HCT116 (cell line): ENCODE measurements around the gene PLCB4. TPM values are rescaled to one million over a fixed set of nuclear protein-coding genes. Genes with fewer than 3 reads are reported as not detected.
A peak's percentile ranks its signal among the peaks of the same experiment; 100 is the strongest.

Source experiments
- ATAC-seq: fragments of 200-7000 bp; cut with Tn5 transposase; 2 replicates; pipeline ENCODE4 v1.9.1; 2020; ENCODE audit warnings: mild to moderate bottlenecking, moderate library complexity
- BruUV-seq: library from RNA; stranded (reverse); fragments of 400-500 nt; replicated peaks from 2 replicates; lab custom pipeline; 2021; lab: Mats Ljungman, UMichigan
- CTCF ChIA-PET: fragments of 300-600 bp; sonication (Branson Sonifier 250); formaldehyde crosslinking; loops from one replicate; lab custom pipeline; 2021; ENCODE audit warnings: antibody characterized with exemption; lab: Charles Lee
- POLR2A ChIA-PET: fragments of 300-600, 350-600 bp; sonication (Branson Sonifier 250); formaldehyde crosslinking; loops from one replicate; lab custom pipeline; 2021; ENCODE audit warnings: antibody characterized with exemption; lab: Charles Lee
- RAD21 ChIA-PET, 2 experiments: fragments of 300-600 bp; sonication (Branson Sonifier 250); formaldehyde crosslinking; loops; one replicate each; lab custom pipeline; 2023; ENCODE audit warnings: low total read pairs in 2 of 2; ENCODE audit not compliant: uncharacterized antibody in 2 of 2, unreplicated experiment in 2 of 2, low non-redundant PET in 1 of 2; lab: Charles Lee
- DNase-seq: peaks from one replicate; pipeline ENCODE4 v3.0.0-alpha.2; 2010; ENCODE audit warnings: low read depth, low spot score
- H2AFZ ChIP-seq: fragments of 200-600 bp; shearing (Covaris generic), sonication (generic); 2 replicates; pipeline ENCODE4 v1.6.1; 2017; ENCODE audit warnings: low read depth, mixed run types, mixed read lengths, antibody characterized with exemption, low read length; ENCODE audit not compliant: poor library complexity, severe bottlenecking
- H3K27ac ChIP-seq: 2 replicates; pipeline ENCODE4 v1.5.1; 2012; ENCODE audit warnings: low read depth, low read length
- H3K27me3 ChIP-seq: fragments of 200-600 bp; sonication (generic); 2 replicates; pipeline ENCODE4 v1.6.1; 2016; ENCODE audit warnings: mixed run types, low read length, mixed read lengths; ENCODE audit not compliant: insufficient read depth
- H3K36me3 ChIP-seq, 2 experiments: fragments of 200-500 bp in 1 of 2; fragments of 200-600 bp in 1 of 2; sonication (Bioruptor generic) in 1 of 2; sonication (generic) in 1 of 2; 2 replicates each; pipeline versions ENCODE4 v1.5.1 to v1.6.1; 2014 to 2016; ENCODE audit warnings: low read length in 2 of 2, inconsistent platforms in 1 of 2, mixed read lengths in 1 of 2, mixed run types in 1 of 2; ENCODE audit not compliant: insufficient read depth in 2 of 2, control insufficient read depth in 1 of 2
- H3K4me1 ChIP-seq, 2 experiments: fragments of 200-600 bp in 1 of 2; sonication (generic) in 1 of 2; 2 replicates each; pipeline versions ENCODE4 v1.5.1 to v1.6.1; 2012 to 2017; ENCODE audit warnings: low read length in 2 of 2, inconsistent platforms in 1 of 2, mild to moderate bottlenecking in 1 of 2, mixed read lengths in 1 of 2, mixed run types in 1 of 2, moderate library complexity in 1 of 2; ENCODE audit not compliant: insufficient read depth in 2 of 2, control insufficient read depth in 1 of 2
- H3K4me2 ChIP-seq: fragments of 200-600 bp; sonication (generic); 2 replicates; pipeline ENCODE4 v1.6.1; 2017; ENCODE audit warnings: mixed run types, low read length, mixed read lengths
- H3K4me3 ChIP-seq, 2 experiments: fragments of 200-600 bp in 1 of 2; sonication (generic) in 1 of 2; replicated peaks in 1 of 2; 2 replicates each; pipeline ENCODE4 v1.5.1; 2011 to 2016; ENCODE audit warnings: low read length in 2 of 2, control low read depth in 1 of 2, low read depth in 1 of 2, mild to moderate bottlenecking in 1 of 2, mixed read lengths in 1 of 2, mixed run types in 1 of 2
- H3K79me2 ChIP-seq: fragments of 200-600 bp; sonication (generic); 2 replicates; pipeline ENCODE4 v1.6.1; 2017; ENCODE audit warnings: mild to moderate bottlenecking, mixed run types, low read length, moderate library complexity, mixed read lengths; ENCODE audit not compliant: insufficient read depth
- H3K9ac ChIP-seq: fragments of 200-600 bp; sonication (generic); 2 replicates; pipeline ENCODE4 v1.6.1; 2016; ENCODE audit warnings: low read length, mixed read lengths
- H3K9me2 ChIP-seq: fragments of 200-600 bp; sonication (generic), shearing (Covaris generic); 2 replicates; pipeline ENCODE4 v1.6.1; 2017; ENCODE audit warnings: mixed run types, mild to moderate bottlenecking, moderate library complexity; ENCODE audit not compliant: insufficient read depth
- H3K9me3 ChIP-seq, 2 experiments: fragments of 200-500 bp in 1 of 2; fragments of 200-600 bp in 1 of 2; sonication (Bioruptor generic) in 1 of 2; sonication (generic) in 1 of 2; 2 replicates each; pipeline ENCODE4 v1.6.1; 2014 to 2017; ENCODE audit warnings: low read length in 2 of 2, mixed read lengths in 2 of 2, inconsistent platforms in 1 of 2, low read depth in 1 of 2, mild to moderate bottlenecking in 1 of 2, mixed run types in 1 of 2, moderate library complexity in 1 of 2; ENCODE audit not compliant: control insufficient read depth in 1 of 2, insufficient read depth in 1 of 2
- H4K20me1 ChIP-seq: fragments of 200-600 bp; sonication (generic), shearing (Covaris generic); 2 replicates; pipeline ENCODE4 v1.6.1; 2017; ENCODE audit warnings: mixed run types, mild to moderate bottlenecking, moderate library complexity; ENCODE audit not compliant: insufficient read depth
- CBX3 ChIP-seq: IDR thresholded peaks from 2 replicates; pipeline ENCODE4 v1.6.1; 2012; ENCODE audit warnings: low read depth
- CEBPB ChIP-seq: IDR thresholded peaks from 2 replicates; pipeline ENCODE4 v1.6.1; 2012; ENCODE audit warnings: low read depth
- ELF1 ChIP-seq: IDR thresholded peaks from 2 replicates; pipeline ENCODE4 v1.6.1; 2012; ENCODE audit warnings: low read depth, borderline replicate concordance
- EZH2 ChIP-seq: fragments of 200-600 bp; sonication (generic); IDR thresholded peaks from 2 replicates; pipeline ENCODE4 v1.6.1; 2017; ENCODE audit warnings: antibody characterized with exemption, mixed run types
- SRF ChIP-seq: IDR thresholded peaks from 2 replicates; pipeline ENCODE4 v1.6.1; 2012; ENCODE audit warnings: low read depth
- TCF7L2 ChIP-seq: IDR thresholded peaks from 2 replicates; pipeline ENCODE4 v1.7.0; 2011; ENCODE audit warnings: borderline replicate concordance, inconsistent platforms; ENCODE audit not compliant: insufficient read depth, insufficient read length; ENCODE audit errors: extremely low read depth
- ZBTB33 ChIP-seq: IDR thresholded peaks from 2 replicates; pipeline ENCODE4 v1.6.1; 2011; ENCODE audit warnings: mild to moderate bottlenecking, low read length, moderate library complexity; ENCODE audit not compliant: insufficient replicate concordance; ENCODE audit errors: extremely low read depth
- ZNF274 ChIP-seq: fragments of 200-500 bp; sonication (Bioruptor generic); IDR thresholded peaks from 2 replicates; pipeline ENCODE4 v1.6.1; 2014; ENCODE audit warnings: mild to moderate bottlenecking, low read depth, low read length, inconsistent platforms
- intact Hi-C: fragments of 100-400 bp; cut with micrococcal nuclease; formaldehyde crosslinking; loops from 2 replicates; pipeline ENCODE4 v1.10.0; 2022
- total RNA-seq: library from RNA; stranded (reverse); gene quantifications from one replicate; pipeline ENCODE4 v1.2.1, GENCODE V29; 2021; ENCODE audit not compliant: unreplicated experiment
- TF ChIP-seq, protein P1 (sequence below): IDR thresholded peaks from 2 replicates; pipeline ENCODE4 v1.6.1; 2012
- TF ChIP-seq, protein P2 (sequence below): IDR thresholded peaks from 2 replicates; pipeline ENCODE4 v1.6.1; 2012

Gene PLCB4
- total RNA-seq, 1 experiment from 2014 or later, result 2.5 TPM

- H3K9me2 ChIP-seq, result no peaks in the 10 kb centered on the region
- no peaks in the 10 kb centered on the region for H3K36me3 ChIP-seq
- peaks cover 14 to 18% of the 10 kb centered on the region in 2 experiments for H3K4me1 ChIP-seq
- intact Hi-C loops, result no loop called here
- H2AFZ ChIP-seq, result no peak overlapping the region
- BruUV-seq, result no TSS peak
- peak overlapping the region; percentile 22; the same call in 1 of the 2 replicates for H3K27ac ChIP-seq
- H3K9ac ChIP-seq, result no peak overlapping the region
- no peaks in the 10 kb centered on the region for H3K27me3 ChIP-seq
- ChIA-PET RAD21 (no interaction called here), POLR2A (no interaction called here), CTCF (no interaction called here)
- H4K20me1 ChIP-seq, result no peaks in the 10 kb centered on the region
- DNase-seq (no peak), ATAC-seq (peak; percentile 44; the same call in 1 of the 2 replicates)
- no peak overlapping the region for H3K4me3 ChIP-seq
- TF ChIP-seq EZH2, result no peak
- no peak for TF ChIP-seq ELF1
- TF ChIP-seq TCF7L2, result no peak
- no peak for TF ChIP-seq SRF
- TF ChIP-seq, protein P1, sequence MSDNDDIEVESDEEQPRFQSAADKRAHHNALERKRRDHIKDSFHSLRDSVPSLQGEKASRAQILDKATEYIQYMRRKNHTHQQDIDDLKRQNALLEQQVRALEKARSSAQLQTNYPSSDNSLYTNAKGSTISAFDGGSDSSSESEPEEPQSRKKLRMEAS, result no peak
- TF ChIP-seq ZBTB33, result no peak
- no peak for TF ChIP-seq ZNF274
- TF ChIP-seq CEBPB, result no peak
- no peak for TF ChIP-seq CBX3
- TF ChIP-seq, protein P2, sequence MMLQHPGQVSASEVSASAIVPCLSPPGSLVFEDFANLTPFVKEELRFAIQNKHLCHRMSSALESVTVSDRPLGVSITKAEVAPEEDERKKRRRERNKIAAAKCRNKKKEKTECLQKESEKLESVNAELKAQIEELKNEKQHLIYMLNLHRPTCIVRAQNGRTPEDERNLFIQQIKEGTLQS, result no peak
- H3K79me2 ChIP-seq, result no peaks in the 10 kb centered on the region
- H3K4me2 ChIP-seq, result peak overlapping the region; percentile 60
- no peaks in the 10 kb centered on the region for H3K9me3 ChIP-seq
These were observed 173.0 kb downstream of the PLCB4 start for GRCh38 chr20:9241721-9242427.
